Keratinocyte (primary cell): ENCODE results near the gene SUGCT. TPM values are rescaled to one million over a fixed set of nuclear protein-coding genes. Genes with fewer than 3 reads are reported as not detected.
A peak's percentile ranks its signal among the peaks of the same experiment; 100 is the strongest.

Experiments used
- DNase-seq: peaks from one replicate; pipeline ENCODE4 v3.0.0-alpha.2; 2011; ENCODE audit warnings: low read depth, missing footprints, low spot score
- FAIRE-seq: peaks from 2 replicates; lab custom pipeline; 2011; peaks lifted over from hg19 to GRCh38; lab: Jason Lieb, UNC
- H2AFZ ChIP-seq: 2 replicates; pipeline ENCODE4 v1.6.0; 2012; ENCODE audit warnings: low read length, control low read depth, inconsistent platforms; ENCODE audit not compliant: control insufficient read depth
- H3K27ac ChIP-seq: 2 replicates; pipeline ENCODE4 v1.5.1; 2011; ENCODE audit warnings: low read length; ENCODE audit not compliant: control insufficient read depth, insufficient read depth
- H3K27me3 ChIP-seq: 3 replicates; pipeline ENCODE4 v1.6.0; 2011; ENCODE audit warnings: low read length; ENCODE audit not compliant: control insufficient read depth, insufficient read depth; ENCODE audit errors: extremely low read depth
- H3K36me3 ChIP-seq, 2 experiments: 2 replicates in 1 of 2; 3 replicates in 1 of 2; pipeline ENCODE4 v1.5.1; 2011; ENCODE audit warnings: low read length in 2 of 2, mild to moderate bottlenecking in 1 of 2; ENCODE audit not compliant: control insufficient read depth in 2 of 2, insufficient read depth in 2 of 2; ENCODE audit errors: extremely low read depth in 1 of 2
- H3K4me1 ChIP-seq: 3 replicates; pipeline ENCODE4 v1.5.1; 2011; ENCODE audit warnings: low read length; ENCODE audit not compliant: control insufficient read depth, insufficient read depth; ENCODE audit errors: extremely low read depth
- H3K4me2 ChIP-seq: 3 replicates; pipeline ENCODE4 v1.6.0; 2011; ENCODE audit warnings: low read depth, low read length; ENCODE audit not compliant: control insufficient read depth, insufficient read depth; ENCODE audit errors: extremely low read depth
- H3K4me3 ChIP-seq, 3 experiments: fragments of 200-600 bp in 1 of 3; sonication (generic) in 1 of 3; 2 replicates in 2 of 3; 3 replicates in 1 of 3; pipeline ENCODE4 v1.5.1; 2011 to 2016; ENCODE audit warnings: low read length in 3 of 3, mild to moderate bottlenecking in 3 of 3, control low read depth in 2 of 3, inconsistent platforms in 1 of 3, low read depth in 1 of 3, mixed read lengths in 1 of 3, mixed run types in 1 of 3, moderate library complexity in 1 of 3; ENCODE audit not compliant: control insufficient read depth in 2 of 3, insufficient read depth in 2 of 3; ENCODE audit errors: extremely low read depth in 1 of 3
- H3K79me2 ChIP-seq: 2 replicates; pipeline ENCODE4 v1.6.0; 2012; ENCODE audit warnings: low read length; ENCODE audit not compliant: control insufficient read depth, insufficient read depth
- H3K9ac ChIP-seq: 3 replicates; pipeline ENCODE4 v1.6.0; 2011; ENCODE audit warnings: low read length; ENCODE audit not compliant: control insufficient read depth, insufficient read depth; ENCODE audit errors: extremely low read depth
- H3K9me1 ChIP-seq: 3 replicates; pipeline ENCODE4 v1.6.0; 2011; ENCODE audit warnings: low read length; ENCODE audit not compliant: control insufficient read depth, insufficient read depth; ENCODE audit errors: extremely low read depth
- H3K9me3 ChIP-seq: 2 replicates; pipeline ENCODE4 v1.5.1; 2012; ENCODE audit warnings: low read depth, low read length; ENCODE audit not compliant: control insufficient read depth
- H4K20me1 ChIP-seq: 3 replicates; pipeline ENCODE4 v1.6.0; 2011; ENCODE audit warnings: low read length; ENCODE audit not compliant: control insufficient read depth, insufficient read depth; ENCODE audit errors: extremely low read depth
- EZH2 ChIP-seq: IDR thresholded peaks from one replicate; pipeline ENCODE4 v1.6.1; 2012; ENCODE audit warnings: inconsistent platforms, mild to moderate bottlenecking, low read length, moderate library complexity
- dilution Hi-C: fragments of 300-500 bp; cut with MboI; formaldehyde crosslinking; loops from one replicate; pipeline ENCODE4 v1.7.0; 2020; ENCODE audit warnings: low sequenced_read_pairs; ENCODE audit not compliant: extremely low pct_ligation_motif_present
- polyA plus RNA-seq, 5 experiments: library from polyadenylated mRNA; depleted of rRNA in 3 of 5; stranded (reverse) in 3 of 5; stranded (forward) in 1 of 5; unstranded in 1 of 5; fragments of >200 nt; gene quantifications; 1 replicate in 1 of 5; 2 replicates in 3 of 5; 3 replicates in 1 of 5; pipeline versions ENCODE4 v1.2.1 to v1.2.3, GENCODE V29; 2011 to 2012; ENCODE audit warnings: missing spikeins in 2 of 5, low read depth in 1 of 5, low replicate concordance in 1 of 5
- TF ChIP-seq, protein P1 (sequence below), 3 experiments: IDR thresholded peaks in 1 of 3; conservative IDR thresholded peaks in 1 of 3; optimal IDR thresholded peaks in 1 of 3; 2 replicates in 2 of 3; 3 replicates in 1 of 3; pipeline versions ENCODE3 to v1.5.1; 2011; ENCODE audit warnings: low read length in 3 of 3, mild to moderate bottlenecking in 3 of 3, moderate library complexity in 2 of 3, control low read depth in 1 of 3, inconsistent platforms in 1 of 3; ENCODE audit not compliant: insufficient read depth in 2 of 3; ENCODE audit errors: extremely low read depth in 1 of 3

Gene SUGCT
- polyA plus RNA-seq, 1 donor (not counting 4 experiments of a cell fraction or from before 2014, with no cell fraction given) = 134 TPM

DNA sequence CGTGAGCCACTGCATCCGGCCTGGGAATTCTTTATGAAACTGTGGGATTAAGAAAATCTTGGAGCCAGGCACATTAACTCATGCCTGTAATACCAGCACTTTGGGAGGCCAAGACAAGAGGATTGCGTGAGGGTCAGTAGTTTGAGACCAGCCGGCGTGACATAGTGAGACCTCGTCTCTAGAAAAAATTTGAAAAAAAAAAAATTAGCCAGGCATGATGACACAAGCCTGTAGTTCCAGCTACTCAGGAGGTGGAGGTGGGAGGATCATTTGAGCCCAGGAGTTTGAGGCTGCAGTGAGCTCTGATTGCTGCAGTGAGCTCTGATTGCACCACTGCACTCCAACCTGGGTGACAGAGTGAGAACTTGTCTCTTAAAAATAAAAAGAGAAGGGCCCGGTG is 69.8 kb downstream of the SUGCT start:
- DNase-seq (no peak), FAIRE-seq (no peak)
- no peak overlapping the region for H2AFZ ChIP-seq
- TF ChIP-seq, protein P1, sequence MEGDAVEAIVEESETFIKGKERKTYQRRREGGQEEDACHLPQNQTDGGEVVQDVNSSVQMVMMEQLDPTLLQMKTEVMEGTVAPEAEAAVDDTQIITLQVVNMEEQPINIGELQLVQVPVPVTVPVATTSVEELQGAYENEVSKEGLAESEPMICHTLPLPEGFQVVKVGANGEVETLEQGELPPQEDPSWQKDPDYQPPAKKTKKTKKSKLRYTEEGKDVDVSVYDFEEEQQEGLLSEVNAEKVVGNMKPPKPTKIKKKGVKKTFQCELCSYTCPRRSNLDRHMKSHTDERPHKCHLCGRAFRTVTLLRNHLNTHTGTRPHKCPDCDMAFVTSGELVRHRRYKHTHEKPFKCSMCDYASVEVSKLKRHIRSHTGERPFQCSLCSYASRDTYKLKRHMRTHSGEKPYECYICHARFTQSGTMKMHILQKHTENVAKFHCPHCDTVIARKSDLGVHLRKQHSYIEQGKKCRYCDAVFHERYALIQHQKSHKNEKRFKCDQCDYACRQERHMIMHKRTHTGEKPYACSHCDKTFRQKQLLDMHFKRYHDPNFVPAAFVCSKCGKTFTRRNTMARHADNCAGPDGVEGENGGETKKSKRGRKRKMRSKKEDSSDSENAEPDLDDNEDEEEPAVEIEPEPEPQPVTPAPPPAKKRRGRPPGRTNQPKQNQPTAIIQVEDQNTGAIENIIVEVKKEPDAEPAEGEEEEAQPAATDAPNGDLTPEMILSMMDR (optimal IDR thresholded peaks at IDR 0.05 in 1 of 3, IDR thresholded peaks at IDR 0.05 in 1 of 3, conservative IDR thresholded peaks at IDR 0.05 in 1 of 3; ENCODE audit: extremely low read depth in 1 of 3, insufficient read depth in 2 of 3, low read length in 3 of 3) = no peak
- no peak for TF ChIP-seq EZH2
- no peaks in the 10 kb centered on the region for H3K9me3 ChIP-seq
- no peak overlapping the region for H3K4me3 ChIP-seq
- H3K27ac ChIP-seq = no peak overlapping the region
- H3K9ac ChIP-seq = no peak overlapping the region
- no peaks in the 10 kb centered on the region for H4K20me1 ChIP-seq
- H3K4me2 ChIP-seq = no peak overlapping the region
- no peaks in the 10 kb centered on the region for H3K79me2 ChIP-seq
- H3K36me3 ChIP-seq = no peaks in the 10 kb centered on the region
- dilution Hi-C loops = no loop called here
- H3K9me1 ChIP-seq = no peaks in the 10 kb centered on the region
- no peaks in the 10 kb centered on the region for H3K4me1 ChIP-seq
- no peaks in the 10 kb centered on the region for H3K27me3 ChIP-seq

DNA sequence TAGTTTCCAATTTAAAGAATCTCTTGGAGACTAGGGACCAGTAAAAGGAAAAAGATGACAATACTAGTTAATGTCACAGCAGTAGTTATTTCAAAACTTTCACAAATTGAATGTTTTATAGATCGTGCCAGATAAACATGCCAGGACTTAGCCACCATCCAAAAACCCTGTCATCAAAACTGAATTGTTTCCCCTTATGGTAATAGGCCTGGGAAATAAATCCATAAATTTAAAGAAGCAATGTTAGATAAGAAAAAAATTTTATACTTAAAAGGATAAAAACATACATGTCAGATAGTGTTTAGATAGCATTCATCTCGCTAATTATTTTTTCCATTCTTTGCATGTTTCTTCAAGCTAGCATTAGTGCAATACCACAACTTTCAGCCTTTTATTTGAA is 71.2 kb downstream of the SUGCT start:
- H3K27me3 ChIP-seq = no peaks in the 10 kb centered on the region
- TF ChIP-seq, protein P1 (optimal IDR thresholded peaks at IDR 0.05 in 1 of 3, IDR thresholded peaks at IDR 0.05 in 1 of 3, conservative IDR thresholded peaks at IDR 0.05 in 1 of 3; ENCODE audit: extremely low read depth in 1 of 3, insufficient read depth in 2 of 3, low read length in 3 of 3) = no peak
- no peak for TF ChIP-seq EZH2
- FAIRE-seq = no peak

More for the DNA sequence above, 71.2 kb downstream of the SUGCT start:
- no peaks in the 10 kb centered on the region for H3K4me1 ChIP-seq
- H3K27ac ChIP-seq = no peak overlapping the region
- H4K20me1 ChIP-seq = no peaks in the 10 kb centered on the region
- no peaks in the 10 kb centered on the region for H3K79me2 ChIP-seq
- H3K9me1 ChIP-seq = no peaks in the 10 kb centered on the region
- no peak overlapping the region for H3K4me3 ChIP-seq
- peak overlapping the region; percentile 3 for H2AFZ ChIP-seq
- H3K9me3 ChIP-seq = no peaks in the 10 kb centered on the region
- no peak overlapping the region for H3K4me2 ChIP-seq
- dilution Hi-C loops = no loop called here
- DNase-seq = no peak
- H3K36me3 ChIP-seq = no peaks in the 10 kb centered on the region
- H3K9ac ChIP-seq = no peak overlapping the region
